Psoas muscle (tissue), 8 donors: ENCODE results near the gene IL10RA. TPM values are rescaled to one million over a fixed set of nuclear protein-coding genes. Genes with fewer than 3 reads are reported as not detected.

ENCODE experiments used
- ATAC-seq, 4 donors: fragments of 200-7000 bp; cut with Tn5 transposase; one replicate each; pipeline ENCODE4 v1.9.1; 2020; ENCODE audit warnings: moderate library complexity in 3 of 4, mild to moderate bottlenecking in 2 of 4
- DNase-seq, 2 donors: peaks; one replicate each; pipeline ENCODE4 v3.0.0-alpha.2; 2020
- H3K27ac ChIP-seq: fragments of 200-600 bp; one replicate; pipeline ENCODE4 v1.8.0; 2022
- H3K27me3 ChIP-seq, 3 donors: fragments of 200-600 bp in 1 of 3; one replicate each; pipeline versions ENCODE4 v1.6.1 to v1.8.0; 2013 to 2022; ENCODE audit warnings: low read length in 2 of 3, mild to moderate bottlenecking in 2 of 3, moderate library complexity in 1 of 3; ENCODE audit not compliant: insufficient read depth in 3 of 3
- H3K36me3 ChIP-seq, 2 donors: fragments of 200-600 bp in 1 of 2; one replicate each; pipeline versions ENCODE4 v1.6.1 to v1.8.0; 2013 to 2022; ENCODE audit warnings: low read depth in 1 of 2, mild to moderate bottlenecking in 1 of 2, moderate library complexity in 1 of 2; ENCODE audit not compliant: insufficient read depth in 1 of 2
- H3K4me1 ChIP-seq: fragments of 200-600 bp; one replicate; pipeline ENCODE4 v1.8.0; 2022
- H3K4me3 ChIP-seq: fragments of 200-600 bp; one replicate; pipeline ENCODE4 v1.8.0; 2022; ENCODE audit warnings: mild to moderate bottlenecking
- H3K9me3 ChIP-seq: fragments of 200-600 bp; one replicate; pipeline ENCODE4 v1.8.0; 2022
- CTCF ChIP-seq: fragments of 200-600 bp; IDR thresholded peaks from one replicate; pipeline ENCODE4 v1.8.0; 2022; ENCODE audit warnings: antibody characterized with exemption
- WGBS, 3 donors: extraction: QIAGEN DNeasy Blood & Tissue Kit; methylation state at CpG; one replicate each; pipeline versions ENCODE4 v1.1.6 to v1.1.7; 2013; 5-methylcytosine and 5-hydroxymethylcytosine counted together
- intact Hi-C, 2 donors: fragments of 100-400 bp; cut with DNase I; formaldehyde crosslinking; loops; one replicate each; pipeline versions ENCODE4 v1.11.0 to v1.14.2; 2022
- polyA plus RNA-seq, 3 donors: library from polyadenylated mRNA; stranded (reverse); fragments of 200-250 nt; gene quantifications; one replicate each; pipeline ENCODE4 v1.2.3, GENCODE V29; 2013
- total RNA-seq, 4 donors: library from RNA; stranded (reverse); fragmentation: NEBNext Ultra II Directional in 2 of 4; extraction: Animal tissue kit (Norgen Biotek cat#: 25700) in 2 of 4; gene quantifications; one replicate each; pipeline versions ENCODE4 v1.2.1 to v1.2.4, GENCODE V29; 2021 to 2023
- donor health status: healthy with polysubstance abuse.
- donor health status: DM: no; HTN: no; CAD: no; lungs with moderate emphysema.
- donor health status: Bipolar disorder and iron deficiency.
- donor health status: healthy.
- donor health status: DM: yes; HTN: yes; CAD: no.
- donor health status: DM: no; HTN: no; CAD: no.
- donor health status: DM: no; HTN: no; CAD: no.
- donor health status: DM: yes; HTN: yes; CAD: no.

Gene IL10RA
- total and polyA plus RNA-seq, 7 donors = 0.39 to 3.9 (median 1.1) TPM

GRCh38 chr11:118048472-118049370, 62.5 kb downstream of the IL10RA start:
- Histone ChIP-seq H3K27ac (no peak overlapping the region), H3K27me3 (peaks cover 0 to 3% (median 0%) of the 10 kb centered on the region in 3 donors), H3K4me3 (no peak overlapping the region), H3K36me3 (no peaks in the 10 kb centered on the region), H3K4me1 (no peaks in the 10 kb centered on the region), H3K9me3 (no peaks in the 10 kb centered on the region)
- DNase-seq = no peak
- intact Hi-C loops = no loop called here
- WGBS, 3 donors = 49 to 61% (median 55%) methylated on average over 11 of the region's 11 CpGs
- TF ChIP-seq CTCF = no peak
- no peak for ATAC-seq

GRCh38 chr11:118049771-118050170, 63.6 kb downstream of the IL10RA start:
- WGBS, 3 donors = 92 to 95% (median 93%) methylated on average over 6 of the region's 6 CpGs
- no peak for TF ChIP-seq CTCF
- no peak for ATAC-seq

GRCh38 chr11:118050208-118050891, 64.2 kb downstream of the IL10RA start:
- no peak overlapping the region for H3K4me3 ChIP-seq
- ATAC-seq (no peak), DNase-seq (no peak)
- intact Hi-C loops = loop anchor here (2.0 to 5.0 kb wide), 4 partner anchors 103 to 624 kb away; no protein-coding TSS in a partner anchor
- H3K27me3 ChIP-seq = no peaks in the 10 kb centered on the region
- no peaks in the 10 kb centered on the region for H3K36me3 ChIP-seq
- no peak for TF ChIP-seq CTCF
- WGBS, 3 donors = 86 to 89% (median 87%) methylated on average over 7 of the region's 7 CpGs
- H3K4me1 ChIP-seq = no peaks in the 10 kb centered on the region
- no peak overlapping the region for H3K27ac ChIP-seq
- no peaks in the 10 kb centered on the region for H3K9me3 ChIP-seq

More at GRCh38 chr11:118049771-118050170, 63.6 kb downstream of the IL10RA start:
- DNase-seq = no peak
- Histone ChIP-seq H3K27ac (no peak overlapping the region), H3K36me3 (no peaks in the 10 kb centered on the region), H3K4me1 (no peaks in the 10 kb centered on the region), H3K27me3 (no peaks in the 10 kb centered on the region), H3K4me3 (no peak overlapping the region), H3K9me3 (no peaks in the 10 kb centered on the region)
- intact Hi-C loops = loop anchor here (2.0 to 5.0 kb wide), 4 partner anchors 102 to 623 kb away; no protein-coding TSS in a partner anchor

Other genes starting within 250 kb of the IL10RA start
- under 1 TPM; 0.06 to 0.52 (median 0.10) TPM for gene DSCAML1, start 189.2 kb upstream of the IL10RA start, total RNA-seq
- under 1 TPM; 0.04 to 0.06 (median 0.04) TPM for gene DSCAML1, start 189.2 kb upstream of the IL10RA start, polyA plus RNA-seq
- gene FXYD2, start 161.7 kb upstream of the IL10RA start, total RNA-seq = under 1 TPM in 2 of 4 donors, not detected in 2; 0.42 to 0.69 TPM
- gene FXYD2, start 161.7 kb upstream of the IL10RA start, polyA plus RNA-seq = under 1 TPM; 0.17 to 0.49 (median 0.24) TPM
- gene FXYD6, start 109.7 kb upstream of the IL10RA start, total RNA-seq = 10 to 100 TPM; 10.8 to 27.9 (median 11.5) TPM
- gene FXYD6, start 109.7 kb upstream of the IL10RA start, polyA plus RNA-seq = 10 to 100 TPM; 14.0 to 17.5 (median 14.8) TPM
- gene TMPRSS13, start 57.0 kb upstream of the IL10RA start, total RNA-seq = not detected
- not detected for gene TMPRSS13, start 57.0 kb upstream of the IL10RA start, polyA plus RNA-seq
- gene TMPRSS4, start 90.7 kb downstream of the IL10RA start, total RNA-seq = under 1 TPM in 1 of 4 donors, not detected in 3; 0.47 TPM
- under 1 TPM in 1 of 3 donors, not detected in 2; 0.12 TPM for gene TMPRSS4, start 90.7 kb downstream of the IL10RA start, polyA plus RNA-seq
- gene SMIM35, start 100.6 kb downstream of the IL10RA start, total RNA-seq = under 1 TPM in 1 of 4 donors, not detected in 3; 0.09 TPM
- not detected for gene SMIM35, start 100.6 kb downstream of the IL10RA start, polyA plus RNA-seq
- gene SCN4B, start 166.4 kb downstream of the IL10RA start, total RNA-seq = 10 to 100 TPM in 1 of 4 donors, 1 to 10 TPM in 3; 5.1 to 15.1 (median 7.8) TPM
- gene SCN4B, start 166.4 kb downstream of the IL10RA start, polyA plus RNA-seq = 1 to 10 TPM; 3.6 to 6.3 (median 4.1) TPM
- gene SCN2B, start 190.2 kb downstream of the IL10RA start, total RNA-seq = 1 to 10 TPM in 3 of 4 donors, under 1 TPM in 1; 0.40 to 6.6 (median 1.8) TPM
- under 1 TPM; 0.09 to 0.51 (median 0.23) TPM for gene SCN2B, start 190.2 kb downstream of the IL10RA start, polyA plus RNA-seq
- 1 to 10 TPM in 2 of 4 donors, under 1 TPM in 2; 0.48 to 1.8 (median 1.1) TPM for gene JAML, start 238.6 kb downstream of the IL10RA start, total RNA-seq
- under 1 TPM; 0.21 to 0.36 (median 0.25) TPM for gene JAML, start 238.6 kb downstream of the IL10RA start, polyA plus RNA-seq